ENCODE data around the gene SEL1L.
"Not testable (repeated sequence)": the region's sequence is repeated elsewhere in the genome, so short reads cannot be mapped to it uniquely, and the experiment has no call there.

The SEL1L gene

GRCh38 chr14:81432219-81432661 lies 101.4 kb downstream of the SEL1L start:
- DNase-seq: no peak
- in situ Hi-C loops (cut with MboI; ENCODE audit: low pct_unique_long_range_greater_than_20kb, low sequenced_read_pairs): no loop called here

- no peak for DNase-seq
- in situ Hi-C loops (cut with MboI; ENCODE audit: low pct_unique_long_range_greater_than_20kb, low sequenced_read_pairs): no loop called here
Observed at GRCh38 chr14:81430235-81430634, 103.4 kb downstream of the SEL1L start.

GRCh38 chr14:81429749-81430148 lies 103.9 kb downstream of the SEL1L start:
- DNase-seq; in situ Hi-C loops (cut with MboI; ENCODE audit: low pct_unique_long_range_greater_than_20kb, low sequenced_read_pairs): not testable (repeated sequence)

GRCh38 chr14:81429028-81429427 lies 104.6 kb downstream of the SEL1L start:
- no peak for DNase-seq
- in situ Hi-C loops (cut with MboI; ENCODE audit: low pct_unique_long_range_greater_than_20kb, low sequenced_read_pairs): no loop called here

GRCh38 chr14:81427348-81428058 lies 106.2 kb downstream of the SEL1L start:
- peak; percentile 98 for DNase-seq
- in situ Hi-C loops (cut with MboI; ENCODE audit: low pct_unique_long_range_greater_than_20kb, low sequenced_read_pairs): no loop called here

GRCh38 chr14:81423504-81423903 lies 110.1 kb downstream of the SEL1L start:
- in situ Hi-C loops (cut with MboI; ENCODE audit: low pct_unique_long_range_greater_than_20kb, low sequenced_read_pairs): no loop called here
- peak; percentile 98 for DNase-seq
